Measurements from ENCODE around the gene DRICH1. TPM values are rescaled to one million over a fixed set of nuclear protein-coding genes. Genes with fewer than 3 reads are reported as not detected.
A peak's percentile ranks its signal among the peaks of the same experiment; 100 is the strongest.
"Not testable (repeated sequence)": the region's sequence is repeated elsewhere in the genome, so short reads cannot be mapped to it uniquely, and the experiment has no call there.

The DRICH1 gene
- total RNA-seq, 3 donors from 2014 or later, result 0.65 to 1.9 (median 0.85) TPM

DNA sequence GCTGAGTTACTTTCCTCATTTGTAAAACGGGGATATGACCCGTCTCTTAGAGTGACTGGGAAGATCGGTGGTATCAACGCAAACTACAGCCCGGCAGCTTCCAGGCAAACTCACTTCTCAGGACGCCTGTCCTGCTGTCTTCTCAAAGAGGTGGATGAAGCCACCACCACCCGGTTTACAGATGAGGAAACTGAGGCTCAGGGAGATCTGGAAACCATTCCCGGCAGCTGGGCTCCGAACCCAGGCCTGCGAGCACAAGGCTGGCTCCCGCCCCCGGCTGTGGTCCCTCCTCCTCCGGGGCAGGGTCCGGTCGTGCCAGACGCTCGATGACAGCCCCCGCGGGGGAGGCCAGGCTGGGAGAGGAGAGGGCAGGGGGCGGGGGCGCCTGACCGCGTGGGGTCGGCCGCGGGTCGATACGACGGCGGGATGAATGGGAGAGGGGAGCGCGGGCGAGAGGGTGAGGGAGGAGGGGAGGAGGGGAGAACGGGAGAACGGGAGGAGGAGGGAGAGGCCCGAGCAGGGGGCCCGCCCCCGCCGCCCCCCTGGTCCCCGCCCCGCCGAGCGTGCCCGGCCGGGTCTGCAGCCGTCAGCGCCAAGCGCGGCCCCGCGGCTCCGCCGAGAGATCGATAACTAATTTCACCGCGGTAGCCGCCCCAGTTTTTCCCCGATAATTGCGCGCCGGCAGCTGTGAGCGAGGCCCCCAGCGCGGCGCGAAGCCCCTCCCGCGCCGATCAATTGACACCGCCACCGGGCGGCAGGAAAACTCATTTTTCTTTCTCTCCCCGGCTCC, 66.0 kb downstream of the DRICH1 start:
- DNase-seq (no peak), ATAC-seq (peak; percentile 10)
- TF ChIP-seq, protein P1, sequence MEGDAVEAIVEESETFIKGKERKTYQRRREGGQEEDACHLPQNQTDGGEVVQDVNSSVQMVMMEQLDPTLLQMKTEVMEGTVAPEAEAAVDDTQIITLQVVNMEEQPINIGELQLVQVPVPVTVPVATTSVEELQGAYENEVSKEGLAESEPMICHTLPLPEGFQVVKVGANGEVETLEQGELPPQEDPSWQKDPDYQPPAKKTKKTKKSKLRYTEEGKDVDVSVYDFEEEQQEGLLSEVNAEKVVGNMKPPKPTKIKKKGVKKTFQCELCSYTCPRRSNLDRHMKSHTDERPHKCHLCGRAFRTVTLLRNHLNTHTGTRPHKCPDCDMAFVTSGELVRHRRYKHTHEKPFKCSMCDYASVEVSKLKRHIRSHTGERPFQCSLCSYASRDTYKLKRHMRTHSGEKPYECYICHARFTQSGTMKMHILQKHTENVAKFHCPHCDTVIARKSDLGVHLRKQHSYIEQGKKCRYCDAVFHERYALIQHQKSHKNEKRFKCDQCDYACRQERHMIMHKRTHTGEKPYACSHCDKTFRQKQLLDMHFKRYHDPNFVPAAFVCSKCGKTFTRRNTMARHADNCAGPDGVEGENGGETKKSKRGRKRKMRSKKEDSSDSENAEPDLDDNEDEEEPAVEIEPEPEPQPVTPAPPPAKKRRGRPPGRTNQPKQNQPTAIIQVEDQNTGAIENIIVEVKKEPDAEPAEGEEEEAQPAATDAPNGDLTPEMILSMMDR (IDR thresholded peaks at IDR 0.05), result no peak
- Histone ChIP-seq H3K4me1 (ENCODE audit: low read depth) (peaks cover 9% of the 10 kb centered on the region), H3K9me3 (no peaks in the 10 kb centered on the region), H3K36me3 (ENCODE audit: low read depth) (no peaks in the 10 kb centered on the region), H3K4me3 (no peak overlapping the region)
- intact Hi-C loops (cut with DNase I, micrococcal nuclease), result no loop called here

DNA sequence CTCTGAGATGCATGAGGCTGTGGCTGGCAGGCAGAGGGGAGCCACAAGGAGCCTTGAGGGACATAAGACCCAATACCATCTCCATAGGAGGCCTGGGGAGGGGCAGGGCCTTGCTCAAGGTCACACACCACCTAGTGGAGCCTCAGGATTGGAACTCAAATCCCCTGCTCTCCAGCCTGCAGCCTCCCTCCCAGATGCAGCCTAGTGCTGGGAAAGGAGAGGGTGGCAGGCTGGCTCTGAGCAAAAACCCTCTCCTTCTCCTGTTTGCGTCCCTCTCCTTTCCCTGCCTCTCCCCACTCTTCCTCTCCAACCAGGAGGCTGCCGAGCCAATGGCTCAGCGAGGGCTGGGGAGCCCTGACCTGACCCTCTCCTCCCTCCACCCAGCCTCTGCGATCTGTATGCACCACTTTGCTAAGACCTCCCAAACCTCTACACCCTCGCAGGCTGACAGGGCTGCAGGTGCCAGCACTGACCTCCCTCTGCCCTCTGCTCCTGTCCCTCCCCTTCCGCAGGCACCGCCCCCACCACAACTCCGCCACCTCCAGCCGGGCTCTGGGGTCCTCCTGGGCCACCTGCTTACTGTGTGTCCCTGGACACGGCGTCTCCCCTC, 66.7 kb downstream of the DRICH1 start:
- peak; percentile 64 for ATAC-seq
- Histone ChIP-seq H3K4me3 (no peak overlapping the region), H3K36me3 (ENCODE audit: low read depth) (no peaks in the 10 kb centered on the region), H3K9me3 (no peaks in the 10 kb centered on the region), H3K4me1 (ENCODE audit: low read depth) (peaks cover 9% of the 10 kb centered on the region)
- intact Hi-C loops (cut with DNase I, micrococcal nuclease), result no loop called here
- TF ChIP-seq, protein P1 (IDR thresholded peaks at IDR 0.05), result no peak
- DNase-seq, result peak in 2 of 3 donors; percentile 12 to 36

DNA sequence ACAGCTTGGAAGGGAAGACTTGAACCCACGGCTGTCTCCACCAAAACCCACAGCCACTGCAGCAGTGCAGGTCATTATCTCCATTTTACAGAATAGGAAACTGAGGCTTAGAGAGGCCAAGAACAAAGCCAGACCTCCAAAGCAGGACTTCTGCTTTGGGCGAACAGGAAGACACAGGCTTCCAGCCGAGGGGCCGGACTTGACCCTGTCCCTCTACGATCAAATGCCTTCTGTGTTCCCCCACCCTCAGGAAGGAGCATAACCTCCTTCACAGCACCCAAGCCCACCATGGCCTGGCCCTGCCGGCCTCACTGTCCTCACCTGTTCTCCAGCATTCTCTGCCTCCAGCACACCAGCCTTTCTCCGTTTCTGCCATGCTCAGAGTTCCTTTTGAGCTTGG, 67.8 kb downstream of the DRICH1 start:
- DNase-seq, result no peak
- TF ChIP-seq, protein P1 (IDR thresholded peaks at IDR 0.05), result no peak
- Histone ChIP-seq H3K4me3 (no peak overlapping the region), H3K36me3 (ENCODE audit: low read depth) (no peaks in the 10 kb centered on the region), H3K9me3 (no peaks in the 10 kb centered on the region), H3K4me1 (ENCODE audit: low read depth) (peaks cover 9% of the 10 kb centered on the region)
- intact Hi-C loops (cut with DNase I, micrococcal nuclease), result no loop called here
- no peak for ATAC-seq

DNA sequence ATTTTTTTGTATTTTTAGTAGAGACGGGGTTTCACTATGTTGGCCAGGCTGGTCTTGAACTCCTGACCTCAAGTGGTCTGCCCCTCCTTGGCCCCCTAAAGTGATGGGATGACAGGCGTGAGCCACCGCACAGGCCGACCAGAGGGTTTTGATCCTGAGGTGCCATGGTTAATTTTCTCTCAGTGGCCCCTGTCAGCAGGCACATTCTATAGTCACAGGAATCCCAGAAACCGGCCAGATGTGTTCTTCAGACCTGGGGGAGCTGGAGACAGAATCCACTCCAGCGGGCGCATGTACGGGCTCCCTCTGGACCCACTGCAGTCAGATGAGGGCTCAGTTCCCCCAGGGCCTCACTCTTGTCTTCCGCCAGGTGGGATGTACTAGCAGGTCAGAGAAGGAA, 69.0 kb downstream of the DRICH1 start:
- TF ChIP-seq, protein P1 (IDR thresholded peaks at IDR 0.05), result no peak
- intact Hi-C loops (cut with DNase I, micrococcal nuclease), result no loop called here
- ATAC-seq, result no peak

DNA sequence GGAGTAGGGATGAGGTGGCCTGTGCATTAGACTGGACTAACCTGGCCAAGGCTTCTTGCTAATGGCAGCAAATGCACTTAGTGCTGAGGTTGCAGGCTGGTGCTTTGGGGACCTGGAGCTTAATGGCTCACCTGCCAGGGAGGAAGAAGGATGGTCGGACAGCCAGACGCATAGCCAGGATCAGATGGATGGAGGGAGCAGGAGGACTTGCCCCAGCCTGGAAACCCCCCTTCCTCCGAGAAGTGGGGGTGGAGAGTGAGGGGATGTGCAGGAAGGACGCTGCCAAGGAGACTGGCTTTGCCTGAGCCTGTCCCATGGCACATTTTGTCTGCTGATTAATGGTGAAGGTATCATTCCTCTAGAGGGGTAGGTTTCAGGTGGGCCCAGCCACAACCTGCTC, 69.9 kb downstream of the DRICH1 start:
- ATAC-seq, result no peak
- DNase-seq, result no peak
- peaks cover 9% of the 10 kb centered on the region for H3K4me1 ChIP-seq (ENCODE audit: low read depth)
- intact Hi-C loops (cut with DNase I, micrococcal nuclease), result no loop called here
- TF ChIP-seq, protein P1 (IDR thresholded peaks at IDR 0.05), result no peak
- no peaks in the 10 kb centered on the region for H3K36me3 ChIP-seq (ENCODE audit: low read depth)
- H3K4me3 ChIP-seq, result no peak overlapping the region
- H3K9me3 ChIP-seq, result no peaks in the 10 kb centered on the region

More for the DNA sequence above, 69.0 kb downstream of the DRICH1 start:
- Histone ChIP-seq H3K4me1 (ENCODE audit: low read depth) (peaks cover 9% of the 10 kb centered on the region), H3K36me3 (ENCODE audit: low read depth) (no peaks in the 10 kb centered on the region), H3K9me3 (no peaks in the 10 kb centered on the region), H3K4me3 (no peak overlapping the region)
- no peak for DNase-seq

DNA sequence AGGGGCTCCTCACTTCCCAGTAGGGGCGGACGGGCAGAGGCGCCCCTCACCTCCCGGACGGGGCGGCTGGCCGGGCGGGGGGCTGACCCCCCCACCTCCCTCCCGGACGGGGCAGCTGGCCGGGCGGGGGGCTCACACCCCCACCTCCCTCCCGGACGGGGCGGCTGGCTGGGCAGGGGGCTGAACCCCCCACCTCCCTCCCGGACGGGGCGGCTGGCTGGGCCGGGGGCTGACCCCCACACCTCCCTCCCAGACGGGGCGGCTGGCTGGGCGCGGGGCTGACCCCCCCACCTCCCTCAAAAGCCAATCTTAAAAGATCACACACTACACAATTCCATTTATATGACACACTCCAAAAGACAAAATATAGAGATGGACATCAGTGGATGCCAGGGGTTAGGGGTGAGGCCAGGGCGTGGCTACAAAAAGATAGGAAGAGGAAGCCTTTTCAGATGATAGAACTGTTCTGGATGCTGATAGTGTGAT, 71.1 kb downstream of the DRICH1 start:
- H3K4me3 ChIP-seq; H3K4me1 ChIP-seq (ENCODE audit: low read depth); DNase-seq; H3K9me3 ChIP-seq; H3K36me3 ChIP-seq (ENCODE audit: low read depth); intact Hi-C loops (cut with DNase I, micrococcal nuclease); ATAC-seq: not testable (repeated sequence)

DNA sequence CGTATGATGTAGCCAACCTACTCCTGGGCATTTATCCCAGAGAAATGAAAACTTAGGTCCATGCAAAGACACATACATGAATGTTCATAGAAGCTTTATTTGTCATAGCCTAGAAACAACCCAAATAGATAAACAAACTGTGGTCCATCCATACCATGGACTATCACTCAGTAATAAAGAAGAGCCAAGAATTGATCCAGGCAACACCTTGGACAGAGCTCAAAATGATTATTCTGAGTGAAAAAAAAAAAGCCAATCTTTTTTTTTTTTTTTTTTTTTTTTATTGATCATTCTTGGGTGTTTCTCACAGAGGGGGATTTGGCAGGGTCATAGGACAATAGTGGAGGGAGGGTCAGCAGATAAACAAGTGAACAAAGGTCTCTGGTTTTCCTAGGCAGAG, 71.9 kb downstream of the DRICH1 start:
- H3K36me3 ChIP-seq (ENCODE audit: low read depth); H3K4me3 ChIP-seq; intact Hi-C loops (cut with DNase I, micrococcal nuclease); H3K4me1 ChIP-seq (ENCODE audit: low read depth); DNase-seq; H3K9me3 ChIP-seq; ATAC-seq: not testable (repeated sequence)
